ENCODE data around the gene FAM120A.
"Not testable (repeated sequence)": the region's sequence is repeated elsewhere in the genome, so short reads cannot be mapped to it uniquely, and the experiment has no call there.

DNA sequence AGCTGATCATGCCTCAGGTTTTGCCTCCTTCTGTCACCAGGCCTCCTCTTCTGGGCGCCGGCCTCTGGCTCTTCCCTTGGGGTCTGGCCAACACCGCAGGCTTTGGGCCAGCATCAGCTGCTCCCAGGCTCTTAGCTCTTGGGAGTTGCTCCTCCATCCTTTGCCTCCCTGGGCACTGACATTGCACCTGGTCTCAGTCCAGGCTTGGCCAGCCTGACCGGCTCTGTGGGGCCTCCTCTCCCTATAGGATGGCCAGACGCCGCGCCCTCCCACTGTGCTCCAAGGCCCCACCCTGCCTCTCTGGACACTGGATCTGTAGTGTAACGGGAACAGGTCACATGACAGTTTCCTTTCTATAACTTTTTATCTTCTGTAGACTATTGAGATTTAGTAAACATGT lies 59.7 kb downstream of the FAM120A start:
- TF ChIP-seq, protein P1, sequence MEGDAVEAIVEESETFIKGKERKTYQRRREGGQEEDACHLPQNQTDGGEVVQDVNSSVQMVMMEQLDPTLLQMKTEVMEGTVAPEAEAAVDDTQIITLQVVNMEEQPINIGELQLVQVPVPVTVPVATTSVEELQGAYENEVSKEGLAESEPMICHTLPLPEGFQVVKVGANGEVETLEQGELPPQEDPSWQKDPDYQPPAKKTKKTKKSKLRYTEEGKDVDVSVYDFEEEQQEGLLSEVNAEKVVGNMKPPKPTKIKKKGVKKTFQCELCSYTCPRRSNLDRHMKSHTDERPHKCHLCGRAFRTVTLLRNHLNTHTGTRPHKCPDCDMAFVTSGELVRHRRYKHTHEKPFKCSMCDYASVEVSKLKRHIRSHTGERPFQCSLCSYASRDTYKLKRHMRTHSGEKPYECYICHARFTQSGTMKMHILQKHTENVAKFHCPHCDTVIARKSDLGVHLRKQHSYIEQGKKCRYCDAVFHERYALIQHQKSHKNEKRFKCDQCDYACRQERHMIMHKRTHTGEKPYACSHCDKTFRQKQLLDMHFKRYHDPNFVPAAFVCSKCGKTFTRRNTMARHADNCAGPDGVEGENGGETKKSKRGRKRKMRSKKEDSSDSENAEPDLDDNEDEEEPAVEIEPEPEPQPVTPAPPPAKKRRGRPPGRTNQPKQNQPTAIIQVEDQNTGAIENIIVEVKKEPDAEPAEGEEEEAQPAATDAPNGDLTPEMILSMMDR (IDR thresholded peaks at IDR 0.05): not testable (repeated sequence)
- not testable (repeated sequence) for TF ChIP-seq POLR2A (IDR thresholded peaks at IDR 0.05)

Measured in body of pancreas (tissue), 4 donors.